Ishikawa (cell line): ENCODE results near the gene FN3K.

Experiments used
- CEBPB ChIP-seq: IDR thresholded peaks from 2 replicates; pipeline ENCODE4 v1.6.1; 2012
- CREB1 ChIP-seq: IDR thresholded peaks from 2 replicates; pipeline ENCODE4 v1.6.1; 2012; ENCODE audit warnings: low read depth
- EGR1 ChIP-seq: IDR thresholded peaks from 2 replicates; pipeline ENCODE4 v1.6.1; 2012
- EP300 ChIP-seq: IDR thresholded peaks from 2 replicates; pipeline ENCODE4 v1.6.1; 2012; ENCODE audit warnings: borderline replicate concordance
- FOXM1 ChIP-seq: IDR thresholded peaks from 2 replicates; pipeline ENCODE4 v1.6.1; 2012; ENCODE audit warnings: low read depth, borderline replicate concordance
- MAX ChIP-seq: IDR thresholded peaks from 2 replicates; pipeline ENCODE4 v1.6.1; 2012
- NFIC ChIP-seq: IDR thresholded peaks from 2 replicates; pipeline ENCODE4 v1.6.1; 2012
- RAD21 ChIP-seq: IDR thresholded peaks from 2 replicates; pipeline ENCODE4 v1.6.1; 2012; ENCODE audit warnings: low read depth
- REST ChIP-seq: IDR thresholded peaks from 2 replicates; pipeline ENCODE4 v1.6.1; 2012; ENCODE audit warnings: low read depth, mild to moderate bottlenecking
- TAF1 ChIP-seq: IDR thresholded peaks from 2 replicates; pipeline ENCODE4 v1.6.1; 2012; ENCODE audit warnings: low read depth, mild to moderate bottlenecking
- TCF12 ChIP-seq: IDR thresholded peaks from 2 replicates; pipeline ENCODE4 v1.6.1; 2012; ENCODE audit warnings: low read depth
- TEAD4 ChIP-seq: IDR thresholded peaks from 2 replicates; pipeline ENCODE4 v1.6.1; 2012
- YY1 ChIP-seq: IDR thresholded peaks from 2 replicates; pipeline ENCODE4 v1.6.1; 2012; ENCODE audit warnings: low read depth
- ZBTB7A ChIP-seq: IDR thresholded peaks from 2 replicates; pipeline ENCODE4 v1.6.1; 2012; ENCODE audit warnings: low read depth
- TF ChIP-seq, protein P1 (sequence below): IDR thresholded peaks from 2 replicates; pipeline ENCODE4 v1.6.1; 2012

FN3K gene

GRCh38 chr17:82722341-82723013 lies 12.9 kb upstream of the FN3K start:
- TF ChIP-seq CREB1 (no peak), REST (no peak), ZBTB7A (no peak), MAX (no peak), TEAD4 (no peak), EGR1 (no peak), TCF12 (no peak), EP300 (no peak), RAD21 (no peak), FOXM1 (no peak), TAF1 (no peak), CEBPB (no peak), YY1 (no peak), NFIC (no peak)
- TF ChIP-seq, protein P1, sequence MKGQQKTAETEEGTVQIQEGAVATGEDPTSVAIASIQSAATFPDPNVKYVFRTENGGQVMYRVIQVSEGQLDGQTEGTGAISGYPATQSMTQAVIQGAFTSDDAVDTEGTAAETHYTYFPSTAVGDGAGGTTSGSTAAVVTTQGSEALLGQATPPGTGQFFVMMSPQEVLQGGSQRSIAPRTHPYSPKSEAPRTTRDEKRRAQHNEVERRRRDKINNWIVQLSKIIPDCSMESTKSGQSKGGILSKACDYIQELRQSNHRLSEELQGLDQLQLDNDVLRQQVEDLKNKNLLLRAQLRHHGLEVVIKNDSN = no peak

- TF ChIP-seq EGR1 (no peak), CREB1 (no peak), EP300 (no peak), FOXM1 (no peak), CEBPB (no peak), REST (no peak)
Observed at GRCh38 chr17:82723169-82723807, 12.1 kb upstream of the FN3K start.

- TF ChIP-seq MAX = no peak
- TF ChIP-seq TAF1 = no peak
- no peak for TF ChIP-seq EP300
- no peak for TF ChIP-seq CREB1
- no peak for TF ChIP-seq TCF12
- no peak for TF ChIP-seq YY1
- TF ChIP-seq TEAD4 = no peak
- TF ChIP-seq ZBTB7A = no peak
- TF ChIP-seq CEBPB = no peak
- TF ChIP-seq REST = no peak
Observed at GRCh38 chr17:82726427-82726826, 9.0 kb upstream of the FN3K start.

DNA sequence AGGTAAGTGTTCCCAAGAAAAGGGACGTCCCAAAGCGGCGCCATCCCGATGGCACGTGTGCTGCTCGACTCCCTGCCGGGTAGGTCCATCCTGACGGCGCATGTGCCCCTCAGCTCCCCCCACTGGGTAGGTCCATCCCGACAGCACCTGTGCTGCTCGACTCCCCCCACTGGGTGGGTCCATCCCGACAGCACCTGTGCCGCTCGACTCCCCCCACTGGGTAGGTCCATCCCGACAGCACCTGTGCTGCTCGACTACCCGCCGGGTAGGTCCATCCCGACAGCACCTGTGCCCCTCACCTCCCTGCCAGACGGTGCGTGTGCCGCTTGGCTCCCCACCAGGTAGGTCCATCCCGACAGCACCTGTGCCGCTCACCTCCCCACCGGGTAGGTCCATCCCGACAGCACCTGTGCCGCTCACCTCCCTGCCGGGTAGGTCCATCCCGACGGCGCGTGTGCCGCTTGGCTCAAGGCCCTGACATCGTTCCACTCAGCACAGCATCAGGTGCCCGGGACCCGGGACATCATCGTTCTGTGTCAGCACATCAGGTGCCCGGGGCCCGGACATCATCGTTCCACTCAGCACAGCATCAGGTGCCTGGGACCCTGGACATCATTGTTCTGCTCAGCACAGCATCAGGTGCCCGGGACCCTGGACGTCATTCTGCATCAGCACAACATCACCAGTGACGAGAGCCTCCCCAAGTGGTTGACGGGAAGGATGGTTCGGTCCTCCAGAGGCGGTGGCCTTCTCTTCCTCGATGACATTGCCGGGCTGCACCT lies 5.7 kb upstream of the FN3K start:
- TF ChIP-seq TEAD4 = no peak
- no peak for TF ChIP-seq REST
- no peak for TF ChIP-seq CEBPB
- no peak for TF ChIP-seq EGR1
- TF ChIP-seq, protein P1 = no peak
